Measurements from ENCODE around the gene NSMF. TPM values are rescaled to one million over a fixed set of nuclear protein-coding genes. Genes with fewer than 3 reads are reported as not detected.

NSMF gene
- total RNA-seq, 1 donor from 2014 or later: 52.5 TPM

GRCh38 chr9:137421838-137422603 is 37.1 kb downstream of the NSMF start:
- peak overlapping the region; percentile 70 for H3K4me3 ChIP-seq (ENCODE audit: low read depth, low read length)
- no peaks in the 10 kb centered on the region for H3K27me3 ChIP-seq (ENCODE audit: control insufficient read depth, insufficient read depth, low read length)
- no peaks in the 10 kb centered on the region for H3K36me3 ChIP-seq (ENCODE audit: control insufficient read depth, insufficient read depth, low read length)
- no peak for DNase-seq (ENCODE audit: low read depth)
- TF ChIP-seq CTCF (IDR thresholded peaks at IDR 0.05; ENCODE audit: insufficient read depth, low read length, poor library complexity, severe bottlenecking): no peak

GRCh38 chr9:137417161-137418021 is 41.7 kb downstream of the NSMF start:
- H3K27me3 ChIP-seq (ENCODE audit: control insufficient read depth, insufficient read depth, low read length): no peaks in the 10 kb centered on the region
- DNase-seq (ENCODE audit: low read depth): no peak
- TF ChIP-seq CTCF (IDR thresholded peaks at IDR 0.05; ENCODE audit: insufficient read depth, low read length, poor library complexity, severe bottlenecking): no peak
- peak overlapping the region; percentile 23 for H3K4me3 ChIP-seq (ENCODE audit: low read depth, low read length)
- no peaks in the 10 kb centered on the region for H3K36me3 ChIP-seq (ENCODE audit: control insufficient read depth, insufficient read depth, low read length)

GRCh38 chr9:137416563-137417151 is 42.5 kb downstream of the NSMF start:
- no peak for TF ChIP-seq CTCF (IDR thresholded peaks at IDR 0.05; ENCODE audit: insufficient read depth, low read length, poor library complexity, severe bottlenecking)
- DNase-seq (ENCODE audit: low read depth): no peak
- no peaks in the 10 kb centered on the region for H3K27me3 ChIP-seq (ENCODE audit: control insufficient read depth, insufficient read depth, low read length)
- no peak overlapping the region for H3K4me3 ChIP-seq (ENCODE audit: low read depth, low read length)
- no peaks in the 10 kb centered on the region for H3K36me3 ChIP-seq (ENCODE audit: control insufficient read depth, insufficient read depth, low read length)

GRCh38 chr9:137416006-137416562 is 43.0 kb downstream of the NSMF start:
- Histone ChIP-seq H3K4me3 (ENCODE audit: low read depth, low read length) (no peak overlapping the region), H3K27me3 (ENCODE audit: control insufficient read depth, insufficient read depth, low read length) (no peaks in the 10 kb centered on the region), H3K36me3 (ENCODE audit: control insufficient read depth, insufficient read depth, low read length) (no peaks in the 10 kb centered on the region)
- DNase-seq (ENCODE audit: low read depth): no peak
- TF ChIP-seq CTCF (IDR thresholded peaks at IDR 0.05; ENCODE audit: insufficient read depth, low read length, poor library complexity, severe bottlenecking): no peak

GRCh38 chr9:137415451-137415850 is 43.7 kb downstream of the NSMF start:
- Histone ChIP-seq H3K36me3 (ENCODE audit: control insufficient read depth, insufficient read depth, low read length) (no peaks in the 10 kb centered on the region), H3K27me3 (ENCODE audit: control insufficient read depth, insufficient read depth, low read length) (no peaks in the 10 kb centered on the region), H3K4me3 (ENCODE audit: low read depth, low read length) (no peak overlapping the region)
- no peak for TF ChIP-seq CTCF (IDR thresholded peaks at IDR 0.05; ENCODE audit: insufficient read depth, low read length, poor library complexity, severe bottlenecking)
- no peak for DNase-seq (ENCODE audit: low read depth)

Measured in kidney epithelial cell (primary cell).